ENCODE results near the gene QSOX1.

DNA sequence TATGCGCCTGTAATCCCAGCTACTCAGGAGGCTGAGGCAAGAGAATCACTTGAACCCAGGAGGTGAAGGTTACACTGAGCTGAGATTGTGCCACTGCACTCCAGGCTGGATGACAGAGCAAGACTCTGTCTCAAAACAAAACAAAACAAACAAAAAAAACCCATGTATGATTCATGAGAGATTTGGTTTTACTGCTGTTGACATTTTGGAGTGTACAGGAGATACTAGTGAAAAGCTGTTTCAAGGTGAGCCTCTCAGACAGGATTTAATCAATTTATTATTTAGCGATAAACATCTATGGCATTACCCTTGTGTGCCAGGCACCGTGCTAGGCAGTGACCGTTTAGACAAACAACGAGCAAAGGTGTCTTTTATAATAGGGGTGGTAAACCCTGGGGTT lies 91.9 kb downstream of the QSOX1 start:
- no peak for TF ChIP-seq CTCF (IDR thresholded peaks at IDR 0.05)
- no peak for TF ChIP-seq POLR2A (IDR thresholded peaks at IDR 0.05)

All from thyroid gland (tissue), 4 donors.